Stimulated activated CD4-positive, alpha-beta T cell treated with anti-CD3 and anti-CD28 coated beads, Interleukin-12 subunit alpha, Interleukin-12 subunit beta, amount 100 ng/mL, for 48 hours (primary cell): Measurements from ENCODE around the gene MAGI1.

Experiments used
- DNase-seq, 3 donors: peaks; one replicate each; pipeline ENCODE4 v3.0.0-alpha.2; 2020; ENCODE audit warnings: low read depth in 2 of 3, low spot score in 1 of 3

Gene MAGI1

GRCh38 chr3:65948841-65949573, 89.7 kb downstream of the MAGI1 start:
- DNase-seq, result no peak

GRCh38 chr3:65946438-65946837, 92.3 kb downstream of the MAGI1 start:
- no peak for DNase-seq

- no peak for DNase-seq
Measured at GRCh38 chr3:65945953-65946352, 92.8 kb downstream of the MAGI1 start.

- DNase-seq, result no peak
Measured at GRCh38 chr3:65945480-65945879, 93.2 kb downstream of the MAGI1 start.

GRCh38 chr3:65944252-65944651, 94.5 kb downstream of the MAGI1 start:
- DNase-seq, result no peak

- no peak for DNase-seq
Measured at GRCh38 chr3:65939801-65940246, 98.9 kb downstream of the MAGI1 start.

GRCh38 chr3:65939184-65939583, 99.5 kb downstream of the MAGI1 start:
- no peak for DNase-seq

GRCh38 chr3:65938676-65939075, 100.0 kb downstream of the MAGI1 start:
- no peak for DNase-seq

- DNase-seq, result no peak
Measured at GRCh38 chr3:65938147-65938546, 100.6 kb downstream of the MAGI1 start.

- no peak for DNase-seq
Measured at GRCh38 chr3:65936908-65937638, 101.6 kb downstream of the MAGI1 start.

GRCh38 chr3:65935724-65936123, 103.0 kb downstream of the MAGI1 start:
- no peak for DNase-seq

- no peak for DNase-seq
Measured at GRCh38 chr3:65930648-65931047, 108.1 kb downstream of the MAGI1 start.

- DNase-seq, result no peak
Measured at GRCh38 chr3:65928110-65928509, 110.6 kb downstream of the MAGI1 start.

GRCh38 chr3:65927576-65927975, 111.1 kb downstream of the MAGI1 start:
- no peak for DNase-seq

GRCh38 chr3:65925254-65925954, 113.3 kb downstream of the MAGI1 start:
- no peak for DNase-seq

GRCh38 chr3:65924762-65925161, 114.0 kb downstream of the MAGI1 start:
- no peak for DNase-seq

- DNase-seq, result no peak
Measured at GRCh38 chr3:65922441-65922840, 116.3 kb downstream of the MAGI1 start.

GRCh38 chr3:65919826-65920225, 118.9 kb downstream of the MAGI1 start:
- DNase-seq, result no peak

- DNase-seq, result no peak
Measured at GRCh38 chr3:65915477-65915876, 123.2 kb downstream of the MAGI1 start.

- DNase-seq, result no peak
Measured at GRCh38 chr3:65914740-65915367, 123.9 kb downstream of the MAGI1 start.

- no peak for DNase-seq
Measured at GRCh38 chr3:65914032-65914739, 124.5 kb downstream of the MAGI1 start.
